ENCODE data around the gene LRRFIP2. TPM values are rescaled to one million over a fixed set of nuclear protein-coding genes. Genes with fewer than 3 reads are reported as not detected.

Gene LRRFIP2
- total RNA-seq, 4 donors from 2014 or later = 85.7 to 103 (median 100.0) TPM

DNA sequence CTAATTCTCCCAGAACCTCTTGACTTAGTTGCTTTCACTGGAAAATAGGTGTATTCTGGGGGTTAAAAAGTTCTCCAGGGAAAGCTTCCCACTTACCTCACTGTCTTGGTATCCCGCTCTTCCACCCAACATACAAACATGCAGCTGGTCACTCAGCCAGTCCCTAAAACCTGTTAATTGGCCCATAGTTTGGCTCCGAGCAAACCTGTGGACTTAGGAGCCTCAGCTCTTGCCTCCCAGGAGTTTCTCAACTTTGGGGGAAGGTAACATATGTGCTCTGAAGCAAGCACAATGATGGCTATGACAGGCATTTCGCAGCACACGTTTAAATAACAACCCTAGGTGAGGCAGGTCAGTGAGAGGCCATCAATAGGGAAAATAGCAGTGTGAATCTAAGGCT lies 25.8 kb upstream of the LRRFIP2 start:
- Histone ChIP-seq H3K9me3 (no peaks in the 10 kb centered on the region), H3K4me3 (no peak overlapping the region), H3K36me3 (no peaks in the 10 kb centered on the region), H3K27me3 (no peaks in the 10 kb centered on the region), H3K27ac (no peak overlapping the region), H3K4me1 (peaks cover 18 to 37% of the 10 kb centered on the region in 2 donors)
- ATAC-seq (no peak), DNase-seq (no peak)
- TF ChIP-seq, protein P1, sequence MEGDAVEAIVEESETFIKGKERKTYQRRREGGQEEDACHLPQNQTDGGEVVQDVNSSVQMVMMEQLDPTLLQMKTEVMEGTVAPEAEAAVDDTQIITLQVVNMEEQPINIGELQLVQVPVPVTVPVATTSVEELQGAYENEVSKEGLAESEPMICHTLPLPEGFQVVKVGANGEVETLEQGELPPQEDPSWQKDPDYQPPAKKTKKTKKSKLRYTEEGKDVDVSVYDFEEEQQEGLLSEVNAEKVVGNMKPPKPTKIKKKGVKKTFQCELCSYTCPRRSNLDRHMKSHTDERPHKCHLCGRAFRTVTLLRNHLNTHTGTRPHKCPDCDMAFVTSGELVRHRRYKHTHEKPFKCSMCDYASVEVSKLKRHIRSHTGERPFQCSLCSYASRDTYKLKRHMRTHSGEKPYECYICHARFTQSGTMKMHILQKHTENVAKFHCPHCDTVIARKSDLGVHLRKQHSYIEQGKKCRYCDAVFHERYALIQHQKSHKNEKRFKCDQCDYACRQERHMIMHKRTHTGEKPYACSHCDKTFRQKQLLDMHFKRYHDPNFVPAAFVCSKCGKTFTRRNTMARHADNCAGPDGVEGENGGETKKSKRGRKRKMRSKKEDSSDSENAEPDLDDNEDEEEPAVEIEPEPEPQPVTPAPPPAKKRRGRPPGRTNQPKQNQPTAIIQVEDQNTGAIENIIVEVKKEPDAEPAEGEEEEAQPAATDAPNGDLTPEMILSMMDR (IDR thresholded peaks at IDR 0.05 in 4 of 5, conservative IDR thresholded peaks at IDR 0.05 in 1 of 5) = no peak
- no peak for TF ChIP-seq POLR2A (IDR thresholded peaks at IDR 0.05)
- in situ Hi-C loops (cut with MboI; ENCODE audit: low sequenced_read_pairs in 4 of 4) (loop anchor here in 2 of 4 donors (25.0 kb wide), 2 partner anchors 188 to 463 kb away; no protein-coding TSS in a partner anchor), intact Hi-C loops (cut with DNase I; ENCODE audit: low total_unique reads) (no loop called here)

DNA sequence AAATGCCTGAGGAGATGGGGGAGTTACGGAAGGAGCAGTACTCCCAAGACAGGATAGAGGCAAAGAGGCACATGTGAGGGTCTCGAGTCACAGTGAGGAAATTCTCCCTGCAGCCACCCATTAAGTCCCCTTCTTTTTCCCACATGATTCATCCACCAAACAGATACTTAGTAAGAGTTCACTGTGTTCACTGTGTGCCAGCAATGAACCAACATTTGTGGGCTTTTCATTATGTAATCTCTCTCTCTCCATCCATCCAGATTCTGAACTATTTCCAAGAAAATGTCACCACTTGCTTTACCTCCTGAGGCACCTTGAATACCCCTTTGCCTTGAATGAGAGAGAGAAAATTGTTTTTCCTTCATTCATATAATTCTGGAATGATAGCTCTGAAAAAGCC lies 24.6 kb upstream of the LRRFIP2 start:
- H3K27ac ChIP-seq = peak overlapping the region in 2 of 4 donors; percentile 79 to 82
- no peaks in the 10 kb centered on the region for H3K36me3 ChIP-seq
- intact Hi-C loops (cut with DNase I; ENCODE audit: low total_unique reads) = no loop called here
- in situ Hi-C loops (cut with MboI; ENCODE audit: low sequenced_read_pairs in 4 of 4) = no loop called here
- ATAC-seq (peak in 1 of 2 donors; percentile 27), DNase-seq (no peak)
- no peaks in the 10 kb centered on the region for H3K9me3 ChIP-seq
- H3K27me3 ChIP-seq = no peaks in the 10 kb centered on the region
- no peak overlapping the region for H3K4me3 ChIP-seq
- no peak for TF ChIP-seq POLR2A (IDR thresholded peaks at IDR 0.05)
- TF ChIP-seq, protein P1 (IDR thresholded peaks at IDR 0.05 in 4 of 5, conservative IDR thresholded peaks at IDR 0.05 in 1 of 5) = no peak
- H3K4me1 ChIP-seq = peaks cover 18 to 37% of the 10 kb centered on the region in 2 donors

DNA sequence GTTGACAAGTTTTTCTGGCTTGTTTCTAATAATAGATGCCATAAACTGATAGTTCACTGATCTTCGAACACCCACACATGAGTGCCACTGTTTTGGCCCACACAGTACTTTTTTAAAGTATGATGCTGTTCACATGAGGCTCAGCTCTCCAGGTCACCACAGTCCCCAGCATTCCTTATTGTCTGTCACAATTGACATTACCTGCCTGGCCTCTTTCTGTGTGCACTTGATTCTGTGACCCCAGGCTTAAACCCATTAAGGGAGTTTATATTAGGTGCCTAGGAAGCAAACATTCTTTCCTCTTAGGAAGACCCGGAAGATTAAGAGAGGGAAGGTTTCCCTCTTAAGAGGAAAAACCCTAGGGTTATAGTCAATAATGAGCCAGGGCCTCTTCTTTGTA lies 24.2 kb upstream of the LRRFIP2 start:
- Histone ChIP-seq H3K4me3 (no peak overlapping the region), H3K27me3 (no peaks in the 10 kb centered on the region), H3K4me1 (peaks cover 18 to 37% of the 10 kb centered on the region in 2 donors), H3K36me3 (no peaks in the 10 kb centered on the region), H3K27ac (peak overlapping the region; percentile 74 to 82 (median 76)), H3K9me3 (no peaks in the 10 kb centered on the region)
- in situ Hi-C loops (cut with MboI; ENCODE audit: low sequenced_read_pairs in 4 of 4) (no loop called here), intact Hi-C loops (cut with DNase I; ENCODE audit: low total_unique reads) (no loop called here)
- ATAC-seq (no peak), DNase-seq (no peak)
- TF ChIP-seq POLR2A (IDR thresholded peaks at IDR 0.05) = no peak
- TF ChIP-seq, protein P1 (IDR thresholded peaks at IDR 0.05 in 4 of 5, conservative IDR thresholded peaks at IDR 0.05 in 1 of 5) = no peak

DNA sequence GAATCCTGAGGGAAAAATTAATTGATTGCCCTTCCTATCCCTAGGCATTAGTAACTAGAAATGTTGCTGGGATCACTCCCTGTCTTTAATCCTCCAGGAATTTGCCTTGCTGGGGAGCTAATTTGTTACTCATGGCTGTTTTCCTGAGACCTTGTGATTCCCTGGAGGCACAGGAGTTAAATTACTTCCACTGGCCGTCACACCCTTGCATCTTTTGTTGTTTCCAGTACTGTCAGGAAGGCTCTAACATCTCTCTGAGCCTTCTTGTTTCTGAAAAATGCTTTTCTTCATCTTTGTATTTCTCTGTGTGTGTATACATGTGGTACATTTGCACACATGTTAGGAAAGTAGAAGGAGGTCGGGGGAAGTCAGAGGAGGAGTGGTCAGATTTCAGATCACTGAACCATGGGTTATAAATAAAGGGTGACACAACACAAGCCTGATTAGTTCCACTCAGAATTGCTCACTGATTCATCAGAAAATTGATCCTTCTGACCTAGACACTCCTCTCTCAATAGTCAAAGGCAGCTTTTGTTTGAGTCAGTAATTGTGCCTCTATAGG lies 23.5 kb upstream of the LRRFIP2 start:
- Histone ChIP-seq H3K27me3 (no peaks in the 10 kb centered on the region), H3K4me3 (no peak overlapping the region), H3K9me3 (no peaks in the 10 kb centered on the region), H3K4me1 (peaks cover 18 to 37% of the 10 kb centered on the region in 2 donors), H3K36me3 (no peaks in the 10 kb centered on the region), H3K27ac (peak overlapping the region; percentile 74 to 82 (median 76))
- in situ Hi-C loops (cut with MboI; ENCODE audit: low sequenced_read_pairs in 4 of 4) = no loop called here
- ATAC-seq (peak; percentile 90 to 94), DNase-seq (peak in 1 of 2 donors; percentile 13)
- intact Hi-C loops (cut with DNase I; ENCODE audit: low total_unique reads) = no loop called here
- no peak for TF ChIP-seq POLR2A (IDR thresholded peaks at IDR 0.05)
- TF ChIP-seq, protein P1 (IDR thresholded peaks at IDR 0.05 in 4 of 5, conservative IDR thresholded peaks at IDR 0.05 in 1 of 5) = no peak

DNA sequence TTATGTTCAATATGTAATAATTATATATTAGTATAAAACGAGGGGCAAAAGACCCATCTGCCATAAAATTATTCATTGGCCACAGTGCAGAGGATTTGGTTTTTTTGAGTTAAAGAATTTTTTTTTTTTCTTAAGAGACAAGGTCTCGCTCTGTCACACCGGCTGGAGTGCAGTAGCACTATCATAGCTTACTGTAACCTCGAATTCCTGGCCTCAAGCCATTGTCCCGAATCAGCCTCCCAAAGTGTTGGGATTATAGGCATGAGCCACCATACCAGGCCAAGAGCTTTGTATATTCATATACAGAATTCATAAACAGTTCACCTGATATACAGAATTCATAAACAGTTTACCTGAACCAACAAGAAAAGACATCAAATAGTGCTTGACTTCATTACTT lies 20.2 kb upstream of the LRRFIP2 start:
- no peak for TF ChIP-seq POLR2A (IDR thresholded peaks at IDR 0.05)
- TF ChIP-seq, protein P1 (IDR thresholded peaks at IDR 0.05 in 4 of 5, conservative IDR thresholded peaks at IDR 0.05 in 1 of 5) = no peak
- H3K4me1 ChIP-seq = peaks cover 18 to 28% of the 10 kb centered on the region in 2 donors
- in situ Hi-C loops (cut with MboI; ENCODE audit: low sequenced_read_pairs in 4 of 4) (no loop called here), intact Hi-C loops (cut with DNase I; ENCODE audit: low total_unique reads) (no loop called here)
- no peaks in the 10 kb centered on the region for H3K27me3 ChIP-seq
- H3K27ac ChIP-seq = no peak overlapping the region
- no peak overlapping the region for H3K4me3 ChIP-seq
- DNase-seq = no peak
- no peaks in the 10 kb centered on the region for H3K36me3 ChIP-seq
- no peak for ATAC-seq
- no peaks in the 10 kb centered on the region for H3K9me3 ChIP-seq

Data from gastrocnemius medialis (tissue), 4 donors.